CD4-positive, alpha-beta T cell treated with Interleukin-17A for 4 hours (primary cell): ENCODE results near the gene ATF7.

Experiments used
- DNase-seq: peaks from one replicate; pipeline ENCODE4 v3.0.0-alpha.2; 2020; ENCODE audit warnings: mixed read lengths

The ATF7 gene

GRCh38 chr12:53480491-53481442 lies 145.4 kb downstream of the ATF7 start:
- no peak for DNase-seq

GRCh38 chr12:53479331-53479730 lies 146.9 kb downstream of the ATF7 start:
- no peak for DNase-seq

GRCh38 chr12:53478865-53479264 lies 147.3 kb downstream of the ATF7 start:
- no peak for DNase-seq

GRCh38 chr12:53476769-53477209 lies 149.4 kb downstream of the ATF7 start:
- no peak for DNase-seq

- DNase-seq, result no peak
Measured at GRCh38 chr12:53474819-53475218, 151.4 kb downstream of the ATF7 start.

- DNase-seq, result no peak
Measured at GRCh38 chr12:53474077-53474476, 152.1 kb downstream of the ATF7 start.

GRCh38 chr12:53472056-53472582 lies 154.1 kb downstream of the ATF7 start:
- DNase-seq, result no peak

- no peak for DNase-seq
Measured at GRCh38 chr12:53468282-53468681, 157.9 kb downstream of the ATF7 start.

GRCh38 chr12:53467880-53468279 lies 158.3 kb downstream of the ATF7 start:
- DNase-seq, result no peak

GRCh38 chr12:53467082-53467481 lies 159.1 kb downstream of the ATF7 start:
- no peak for DNase-seq

- DNase-seq, result no peak
Measured at GRCh38 chr12:53466640-53467039, 159.5 kb downstream of the ATF7 start.

- no peak for DNase-seq
Measured at GRCh38 chr12:53465679-53466078, 160.5 kb downstream of the ATF7 start.

GRCh38 chr12:53464685-53465418 lies 161.3 kb downstream of the ATF7 start:
- no peak for DNase-seq

- no peak for DNase-seq
Measured at GRCh38 chr12:53463802-53464560, 162.2 kb downstream of the ATF7 start.

- DNase-seq, result no peak
Measured at GRCh38 chr12:53462935-53463334, 163.2 kb downstream of the ATF7 start.

GRCh38 chr12:53461591-53461990 lies 164.6 kb downstream of the ATF7 start:
- no peak for DNase-seq

GRCh38 chr12:53461059-53461458 lies 165.1 kb downstream of the ATF7 start:
- no peak for DNase-seq

- DNase-seq, result no peak
Measured at GRCh38 chr12:53459097-53459496, 167.1 kb downstream of the ATF7 start.
